Upper lobe of left lung (tissue), 6 donors: ENCODE results near the gene STEAP4. TPM values are rescaled to one million over a fixed set of nuclear protein-coding genes. Genes with fewer than 3 reads are reported as not detected.

Experiments
- ATAC-seq, 2 donors: fragments of 200-7000 bp; cut with Tn5 transposase; one replicate each; pipeline ENCODE4 v1.9.1; 2022; ENCODE audit warnings: mild to moderate bottlenecking in 2 of 2, moderate library complexity in 2 of 2; ENCODE audit not compliant: low FRiP score in 2 of 2
- DNase-seq, 2 donors: peaks; one replicate each; pipeline ENCODE4 v3.0.0-alpha.2; 2019 to 2020
- H3K27ac ChIP-seq, 4 donors: fragments of 200-600 bp; sonication (generic); one replicate each; pipeline ENCODE4 v1.5.1; 2016 to 2019
- H3K27me3 ChIP-seq, 4 donors: fragments of 200-600 bp; sonication (generic); one replicate each; pipeline ENCODE4 v1.5.1; 2017 to 2019
- H3K36me3 ChIP-seq, 4 donors: fragments of 200-600 bp; sonication (generic); one replicate each; pipeline ENCODE4 v1.5.1; 2016 to 2019
- H3K4me1 ChIP-seq, 4 donors: fragments of 200-600 bp; sonication (generic); one replicate each; pipeline ENCODE4 v1.5.1; 2018 to 2019
- H3K4me3 ChIP-seq, 4 donors: fragments of 200-600 bp; sonication (generic); one replicate each; pipeline ENCODE4 v1.5.1; 2017 to 2019; ENCODE audit warnings: mild to moderate bottlenecking in 2 of 4, moderate library complexity in 1 of 4
- H3K9me3 ChIP-seq, 4 donors: fragments of 200-600 bp; sonication (generic); one replicate each; pipeline ENCODE4 v1.5.1; 2018 to 2019
- CTCF ChIP-seq, 6 experiments: fragments of 450-650 bp in 4 of 6; fragments of 200-600 bp in 2 of 6; sonication (generic) in 2 of 6; IDR thresholded peaks; one replicate each; pipeline ENCODE4 v1.5.1; 2016 to 2019; ENCODE audit warnings: antibody characterized with exemption in 6 of 6
- EP300 ChIP-seq, 4 donors: sonication (generic); formaldehyde crosslinking; IDR thresholded peaks; one replicate each; pipeline ENCODE4 v1.5.1; 2017; ENCODE audit warnings: antibody characterized with exemption in 4 of 4, control low read depth in 2 of 4
- POLR2A ChIP-seq, 4 donors: fragments of 450-650 bp; IDR thresholded peaks; one replicate each; pipeline ENCODE4 v1.5.1; 2016 to 2017; ENCODE audit warnings: antibody characterized with exemption in 4 of 4, mild to moderate bottlenecking in 2 of 4
- POLR2AphosphoS5 ChIP-seq, 2 donors: sonication (generic); formaldehyde crosslinking; IDR thresholded peaks; one replicate each; pipeline ENCODE4 v1.5.1; 2017; ENCODE audit warnings: antibody characterized with exemption in 2 of 2
- WGBS, 2 donors: methylation state at CpG; one replicate each; pipeline ENCODE4 v1.1.5; 2017 to 2018; 5-methylcytosine and 5-hydroxymethylcytosine counted together
- total RNA-seq, 6 donors: library from RNA; depleted of rRNA in 4 of 6; stranded (reverse); fragments of >200 nt in 4 of 6; gene quantifications; one replicate each; pipeline versions ENCODE4 v1.1.0 to v1.2.1, GENCODE V29; 2016 to 2021
- donor health status: DM: no; HTN: no; CAD: no; lungs with moderate emphysema.
- donor health status: DM: no; HTN: yes; CAD: no; lungs with severe emphysema.

The STEAP4 gene
- total RNA-seq, 6 donors from 2014 or later = 11.5 to 81.8 (median 54.8) TPM

GRCh38 chr7:88309819-88310218 lies 3.1 kb upstream of the STEAP4 start:
- Histone ChIP-seq H3K27me3 (no peaks in the 10 kb centered on the region), H3K9me3 (no peaks in the 10 kb centered on the region), H3K27ac (no peak overlapping the region), H3K4me3 (no peak overlapping the region), H3K4me1 (peaks cover 3 to 32% (median 23%) of the 10 kb centered on the region in 4 donors), H3K36me3 (no peaks in the 10 kb centered on the region)
- DNase-seq (no peak), ATAC-seq (peak in 1 of 2 donors; percentile 51)
- WGBS, 2 donors = 75 to 84% methylated on average over 2 of the region's 2 CpGs
- no peak for TF ChIP-seq CTCF (IDR thresholded peaks at IDR 0.05)
- TF ChIP-seq POLR2A (IDR thresholded peaks at IDR 0.05) = no peak
- no peak for TF ChIP-seq POLR2AphosphoS5 (IDR thresholded peaks at IDR 0.05)
- TF ChIP-seq EP300 (IDR thresholded peaks at IDR 0.05) = no peak

GRCh38 chr7:88307823-88308222 lies 1.1 kb upstream of the STEAP4 start:
- DNase-seq = no peak

GRCh38 chr7:88307412-88307811 lies 718 bp upstream of the STEAP4 start:
- Histone ChIP-seq H3K9me3 (no peaks in the 10 kb centered on the region), H3K27me3 (no peaks in the 10 kb centered on the region), H3K4me3 (no peak overlapping the region), H3K4me1 (peaks cover 3 to 26% (median 20%) of the 10 kb centered on the region in 4 donors), H3K36me3 (no peaks in the 10 kb centered on the region), H3K27ac (peak overlapping the region in 2 of 4 donors; percentile 79 to 84)
- ATAC-seq = no peak
- 85% methylated on average over 2 of the region's 2 CpGs for WGBS, 2 donors
- no peak for DNase-seq
- TF ChIP-seq POLR2A (IDR thresholded peaks at IDR 0.05) = no peak
- TF ChIP-seq POLR2AphosphoS5 (IDR thresholded peaks at IDR 0.05) = no peak
- TF ChIP-seq EP300 (IDR thresholded peaks at IDR 0.05) = no peak
- no peak for TF ChIP-seq CTCF (IDR thresholded peaks at IDR 0.05)

More at GRCh38 chr7:88307823-88308222, 1.1 kb upstream of the STEAP4 start:
- no peak overlapping the region for H3K27ac ChIP-seq
- no peak for ATAC-seq
- no peaks in the 10 kb centered on the region for H3K27me3 ChIP-seq
- peaks cover 3 to 26% (median 20%) of the 10 kb centered on the region in 4 donors for H3K4me1 ChIP-seq
- no peak overlapping the region for H3K4me3 ChIP-seq
- no peak for TF ChIP-seq EP300 (IDR thresholded peaks at IDR 0.05)
- TF ChIP-seq POLR2AphosphoS5 (IDR thresholded peaks at IDR 0.05) = no peak
- TF ChIP-seq CTCF (IDR thresholded peaks at IDR 0.05) = no peak
- TF ChIP-seq POLR2A (IDR thresholded peaks at IDR 0.05) = no peak
- H3K9me3 ChIP-seq = no peaks in the 10 kb centered on the region
- H3K36me3 ChIP-seq = no peaks in the 10 kb centered on the region
- WGBS, 2 donors = 95 to 96% methylated on average over 3 of the region's 3 CpGs

- H3K36me3 ChIP-seq = no peaks in the 10 kb centered on the region
- 67% methylated on average over 3 of the region's 3 CpGs for WGBS, 2 donors
- no peaks in the 10 kb centered on the region for H3K27me3 ChIP-seq
- peak overlapping the region in 2 of 4 donors; percentile 73 to 79 for H3K27ac ChIP-seq
- H3K4me3 ChIP-seq = peak overlapping the region in 3 of 4 donors; percentile 38 to 54 (median 49)
- ATAC-seq (no peak), DNase-seq (no peak)
- no peaks in the 10 kb centered on the region for H3K9me3 ChIP-seq
- H3K4me1 ChIP-seq = peaks cover 0 to 24% (median 18%) of the 10 kb centered on the region in 4 donors
- TF ChIP-seq POLR2A (IDR thresholded peaks at IDR 0.05) = no peak
- no peak for TF ChIP-seq CTCF (IDR thresholded peaks at IDR 0.05)
- no peak for TF ChIP-seq POLR2AphosphoS5 (IDR thresholded peaks at IDR 0.05)
- TF ChIP-seq EP300 (IDR thresholded peaks at IDR 0.05) = no peak
Measured at GRCh38 chr7:88305044-88305443, 1.6 kb downstream of the STEAP4 start.

GRCh38 chr7:88302486-88302885 lies 4.2 kb downstream of the STEAP4 start:
- Histone ChIP-seq H3K36me3 (no peaks in the 10 kb centered on the region), H3K4me1 (peaks cover 0 to 24% (median 18%) of the 10 kb centered on the region in 4 donors), H3K27ac (no peak overlapping the region), H3K27me3 (no peaks in the 10 kb centered on the region), H3K4me3 (no peak overlapping the region), H3K9me3 (no peaks in the 10 kb centered on the region)
- ATAC-seq (no peak), DNase-seq (no peak)
- WGBS, 2 donors = 52 to 60% methylated on average over 6 of the region's 6 CpGs
- TF ChIP-seq EP300 (IDR thresholded peaks at IDR 0.05) (no peak), POLR2AphosphoS5 (IDR thresholded peaks at IDR 0.05) (no peak), CTCF (IDR thresholded peaks at IDR 0.05) (no peak), POLR2A (IDR thresholded peaks at IDR 0.05) (no peak)
